NCI-H226 (cell line): ENCODE data around the gene TICRR.
"Not testable (repeated sequence)": the region's sequence is repeated elsewhere in the genome, so short reads cannot be mapped to it uniquely, and the experiment has no call there.

Source experiments
- DNase-seq: peaks from one replicate; pipeline ENCODE4 v3.0.0-alpha.2; 2015

TICRR gene

GRCh38 chr15:89575146-89575655 is at the start of gene TICRR:
Gene TICRR, plus strand, starts transcription at chr15:89575469. Its CDS starts 118 bp downstream, at chr15:89575587.
- peak; percentile 100 for DNase-seq

- no peak for DNase-seq
Measured at GRCh38 chr15:89526181-89526580, 49.1 kb upstream of the TICRR start.

GRCh38 chr15:89526601-89527441 is 48.4 kb upstream of the TICRR start:
- no peak for DNase-seq

- no peak for DNase-seq
Measured at GRCh38 chr15:89528757-89529352, 46.4 kb upstream of the TICRR start.

GRCh38 chr15:89530976-89531375 is 44.3 kb upstream of the TICRR start:
- no peak for DNase-seq

GRCh38 chr15:89531796-89532537 is 43.3 kb upstream of the TICRR start:
- no peak for DNase-seq

- DNase-seq: peak; percentile 21
Measured at GRCh38 chr15:89533861-89534544, 41.3 kb upstream of the TICRR start.

GRCh38 chr15:89539027-89539426 is 36.2 kb upstream of the TICRR start:
- no peak for DNase-seq

- DNase-seq: no peak
Measured at GRCh38 chr15:89542369-89542768, 32.9 kb upstream of the TICRR start.

GRCh38 chr15:89543389-89543788 is 31.9 kb upstream of the TICRR start:
- no peak for DNase-seq

GRCh38 chr15:89549138-89549537 is 26.1 kb upstream of the TICRR start:
- DNase-seq: not testable (repeated sequence)

GRCh38 chr15:89550427-89550826 is 24.8 kb upstream of the TICRR start:
- no peak for DNase-seq

GRCh38 chr15:89551550-89551949 is 23.7 kb upstream of the TICRR start:
- no peak for DNase-seq

GRCh38 chr15:89553632-89554031 is 21.6 kb upstream of the TICRR start:
- DNase-seq: no peak

- no peak for DNase-seq
Measured at GRCh38 chr15:89554247-89554646, 21.0 kb upstream of the TICRR start.

- DNase-seq: no peak
Measured at GRCh38 chr15:89555768-89556167, 19.5 kb upstream of the TICRR start.

- peak; percentile 41 for DNase-seq
Measured at GRCh38 chr15:89556413-89557262, 18.6 kb upstream of the TICRR start.

- no peak for DNase-seq
Measured at GRCh38 chr15:89559769-89560264, 15.5 kb upstream of the TICRR start.

GRCh38 chr15:89566181-89566580 is 9.1 kb upstream of the TICRR start:
- DNase-seq: peak; percentile 57

- DNase-seq: no peak
Measured at GRCh38 chr15:89566621-89567294, 8.5 kb upstream of the TICRR start.
